ENCODE data around the gene EEF2K. TPM values are rescaled to one million over a fixed set of nuclear protein-coding genes. Genes with fewer than 3 reads are reported as not detected.

Gene EEF2K
- total and polyA plus RNA-seq, 2 donors (not counting 1 experiment from before 2014, with no cell fraction given), result 11.8 to 28.7 TPM

- Histone ChIP-seq H3K36me3 (replicated peaks in 1 of 2; ENCODE audit: control extremely low read depth in 1 of 2, control insufficient read depth in 1 of 2, extremely low read depth in 1 of 2, insufficient read depth in 2 of 2, low read length in 1 of 2) (peaks cover 0 to 7% of the 10 kb centered on the region in 2 experiments), H3K4me3 (ENCODE audit: control extremely low read depth in 1 of 5, extremely low read depth in 1 of 5, insufficient read depth in 1 of 5, low read depth in 2 of 5, low read length in 4 of 5) (no peak overlapping the region), H3K4me1 (ENCODE audit: control insufficient read depth in 2 of 2, insufficient read depth in 2 of 2, low read length in 2 of 2) (peaks cover 12 to 27% of the 10 kb centered on the region in 2 donors), H3K4me2 (replicated peaks; ENCODE audit: low read depth, low read length, poor library complexity, severe bottlenecking) (peak overlapping the region; percentile 18), H3K27me3 (replicated peaks in 1 of 4; ENCODE audit: control extremely low read depth in 1 of 4, control insufficient read depth in 3 of 4, insufficient read depth in 4 of 4, low read length in 3 of 4) (no peaks in the 10 kb centered on the region), H3K9me3 (ENCODE audit: control extremely low read depth in 1 of 3, control insufficient read depth in 2 of 3, insufficient read depth in 1 of 3, low read length in 2 of 3) (peaks cover 0 to 3% (median 0%) of the 10 kb centered on the region in 3 donors), H3K27ac (ENCODE audit: low read length in 2 of 2) (no peak overlapping the region), H4K20me1 (ENCODE audit: control insufficient read depth, insufficient read depth, low read length, poor library complexity, severe bottlenecking) (no peaks in the 10 kb centered on the region), H2AFZ (ENCODE audit: insufficient read depth, low read depth, low read length, poor library complexity, severe bottlenecking) (no peak overlapping the region), H3K9ac (ENCODE audit: low read length) (no peak overlapping the region), H3K79me2 (ENCODE audit: control insufficient read depth, insufficient read depth, low read length) (peaks cover 13% of the 10 kb centered on the region)
- intact Hi-C loops (cut with micrococcal nuclease), result loop anchor here (2.0 kb wide), 1 partner anchor 33 kb away; the partner anchor contains the start of gene EEF2K
- Mint-ChIP-seq H3K9me3 (ENCODE audit: insufficient read depth) (no peaks in the 10 kb centered on the region), H3K27ac (no peak overlapping the region), H3K4me3 (no peak overlapping the region), H3K27me3 (no peaks in the 10 kb centered on the region), H3K4me1 (peaks cover 23% of the 10 kb centered on the region)
- ChIA-PET CTCF (interaction anchor here (1.3 to 1.8 kb wide), 2 partner anchors 34 to 52 kb away, joined by 4 to 6 read pairs; partner anchors contain the start of gene EEF2K), POLR2A (interaction anchor here (1.8 kb wide), 1 partner anchor 34 kb away, joined by 6 read pairs; the partner anchor contains the start of gene EEF2K)
- DNase-seq (no peak), ATAC-seq (ENCODE audit: low read depth) (no peak)
- TF ChIP-seq, protein P1, sequence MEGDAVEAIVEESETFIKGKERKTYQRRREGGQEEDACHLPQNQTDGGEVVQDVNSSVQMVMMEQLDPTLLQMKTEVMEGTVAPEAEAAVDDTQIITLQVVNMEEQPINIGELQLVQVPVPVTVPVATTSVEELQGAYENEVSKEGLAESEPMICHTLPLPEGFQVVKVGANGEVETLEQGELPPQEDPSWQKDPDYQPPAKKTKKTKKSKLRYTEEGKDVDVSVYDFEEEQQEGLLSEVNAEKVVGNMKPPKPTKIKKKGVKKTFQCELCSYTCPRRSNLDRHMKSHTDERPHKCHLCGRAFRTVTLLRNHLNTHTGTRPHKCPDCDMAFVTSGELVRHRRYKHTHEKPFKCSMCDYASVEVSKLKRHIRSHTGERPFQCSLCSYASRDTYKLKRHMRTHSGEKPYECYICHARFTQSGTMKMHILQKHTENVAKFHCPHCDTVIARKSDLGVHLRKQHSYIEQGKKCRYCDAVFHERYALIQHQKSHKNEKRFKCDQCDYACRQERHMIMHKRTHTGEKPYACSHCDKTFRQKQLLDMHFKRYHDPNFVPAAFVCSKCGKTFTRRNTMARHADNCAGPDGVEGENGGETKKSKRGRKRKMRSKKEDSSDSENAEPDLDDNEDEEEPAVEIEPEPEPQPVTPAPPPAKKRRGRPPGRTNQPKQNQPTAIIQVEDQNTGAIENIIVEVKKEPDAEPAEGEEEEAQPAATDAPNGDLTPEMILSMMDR (IDR thresholded peaks at IDR 0.05), result no peak
- TF ChIP-seq EZH2 (IDR thresholded peaks at IDR 0.05; ENCODE audit: borderline replicate concordance, insufficient read depth, low read depth, low read length, poor library complexity, severe bottlenecking), result no peak
- WGBS (ENCODE audit: insufficient coverage), result no CpG with 5 or more reads among the region's 3 CpGs
These were observed 34.1 kb downstream of the EEF2K start for GRCh38 chr16:22240023-22240710.

DNA sequence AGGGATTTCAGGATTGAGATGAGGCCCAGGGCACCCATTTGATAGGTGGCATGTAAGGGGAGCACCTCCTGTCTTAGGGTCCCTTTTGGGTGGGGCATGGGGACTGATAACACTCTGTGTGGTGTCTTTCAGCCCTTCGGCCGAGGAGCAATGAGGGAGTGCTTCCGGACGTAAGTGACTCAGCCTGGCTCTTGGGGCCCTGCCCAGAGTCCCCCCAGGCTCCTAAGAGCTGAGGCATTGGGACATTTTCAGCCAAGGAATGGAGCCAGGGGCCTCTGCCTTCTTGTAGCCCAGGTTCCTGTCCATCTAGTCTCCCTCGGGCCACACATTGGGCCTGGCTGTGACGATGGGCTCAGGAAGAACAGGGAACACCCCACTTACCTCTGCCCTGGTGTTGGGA is 44.4 kb downstream of the EEF2K start:
- peaks cover 0 to 6% (median 5%) of the 10 kb centered on the region in 3 donors for H3K9me3 ChIP-seq (ENCODE audit: control extremely low read depth in 1 of 3, control insufficient read depth in 2 of 3, insufficient read depth in 1 of 3, low read length in 2 of 3)
- no peaks in the 10 kb centered on the region for H3K79me2 ChIP-seq (ENCODE audit: control insufficient read depth, insufficient read depth, low read length)
- H3K4me2 ChIP-seq (replicated peaks; ENCODE audit: low read depth, low read length, poor library complexity, severe bottlenecking), result no peak overlapping the region
- intact Hi-C loops (cut with micrococcal nuclease), result no loop called here
- no peaks in the 10 kb centered on the region for H3K27me3 ChIP-seq (replicated peaks in 1 of 4; ENCODE audit: control extremely low read depth in 1 of 4, control insufficient read depth in 3 of 4, insufficient read depth in 4 of 4, low read length in 3 of 4)
- H2AFZ ChIP-seq (ENCODE audit: insufficient read depth, low read depth, low read length, poor library complexity, severe bottlenecking), result no peak overlapping the region
- Mint-ChIP-seq H3K4me3 (no peak overlapping the region), H3K27me3 (no peaks in the 10 kb centered on the region), H3K4me1 (no peaks in the 10 kb centered on the region), H3K9me3 (ENCODE audit: insufficient read depth) (peaks cover 4% of the 10 kb centered on the region), H3K27ac (no peak overlapping the region)
- no peaks in the 10 kb centered on the region for H3K4me1 ChIP-seq (ENCODE audit: control insufficient read depth in 2 of 2, insufficient read depth in 2 of 2, low read length in 2 of 2)
- 100% methylated on average over 4 of the region's 6 CpGs for WGBS (ENCODE audit: insufficient coverage)
- no peaks in the 10 kb centered on the region for H4K20me1 ChIP-seq (ENCODE audit: control insufficient read depth, insufficient read depth, low read length, poor library complexity, severe bottlenecking)
- no peak overlapping the region for H3K4me3 ChIP-seq (ENCODE audit: control extremely low read depth in 1 of 5, extremely low read depth in 1 of 5, insufficient read depth in 1 of 5, low read depth in 2 of 5, low read length in 4 of 5)
- DNase-seq (no peak), ATAC-seq (ENCODE audit: low read depth) (no peak)
- POLR2A ChIA-PET, result interaction anchor here (0.6 kb wide), 1 partner anchor 156 kb away, joined by 5 read pairs; no protein-coding TSS in a partner anchor
- H3K36me3 ChIP-seq (replicated peaks in 1 of 2; ENCODE audit: control extremely low read depth in 1 of 2, control insufficient read depth in 1 of 2, extremely low read depth in 1 of 2, insufficient read depth in 2 of 2, low read length in 1 of 2), result peaks cover 0 to 36% of the 10 kb centered on the region in 2 experiments
- CTCF ChIA-PET, result interaction anchor here (1.2 kb wide), 1 partner anchor 9 kb away, joined by 3 read pairs; no protein-coding TSS in a partner anchor
- no peak overlapping the region for H3K27ac ChIP-seq (ENCODE audit: low read length in 2 of 2)
- TF ChIP-seq, protein P1 (IDR thresholded peaks at IDR 0.05), result no peak
- TF ChIP-seq EZH2 (IDR thresholded peaks at IDR 0.05; ENCODE audit: borderline replicate concordance, insufficient read depth, low read depth, low read length, poor library complexity, severe bottlenecking), result no peak
- no peak overlapping the region for H3K9ac ChIP-seq (ENCODE audit: low read length)
